DMS79 treated with DMSO at 0.1 percent for 48 hours (cell line): ENCODE data around the gene TTC9C.
"Not testable (repeated sequence)": the region's sequence is repeated elsewhere in the genome, so short reads cannot be mapped to it uniquely, and the experiment has no call there.

ENCODE experiments used
- DNase-seq: peaks from one replicate; lab custom pipeline; 2025; lab: John Stamatoyannopoulos, UW

TTC9C gene, protein sequence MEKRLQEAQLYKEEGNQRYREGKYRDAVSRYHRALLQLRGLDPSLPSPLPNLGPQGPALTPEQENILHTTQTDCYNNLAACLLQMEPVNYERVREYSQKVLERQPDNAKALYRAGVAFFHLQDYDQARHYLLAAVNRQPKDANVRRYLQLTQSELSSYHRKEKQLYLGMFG

DNA sequence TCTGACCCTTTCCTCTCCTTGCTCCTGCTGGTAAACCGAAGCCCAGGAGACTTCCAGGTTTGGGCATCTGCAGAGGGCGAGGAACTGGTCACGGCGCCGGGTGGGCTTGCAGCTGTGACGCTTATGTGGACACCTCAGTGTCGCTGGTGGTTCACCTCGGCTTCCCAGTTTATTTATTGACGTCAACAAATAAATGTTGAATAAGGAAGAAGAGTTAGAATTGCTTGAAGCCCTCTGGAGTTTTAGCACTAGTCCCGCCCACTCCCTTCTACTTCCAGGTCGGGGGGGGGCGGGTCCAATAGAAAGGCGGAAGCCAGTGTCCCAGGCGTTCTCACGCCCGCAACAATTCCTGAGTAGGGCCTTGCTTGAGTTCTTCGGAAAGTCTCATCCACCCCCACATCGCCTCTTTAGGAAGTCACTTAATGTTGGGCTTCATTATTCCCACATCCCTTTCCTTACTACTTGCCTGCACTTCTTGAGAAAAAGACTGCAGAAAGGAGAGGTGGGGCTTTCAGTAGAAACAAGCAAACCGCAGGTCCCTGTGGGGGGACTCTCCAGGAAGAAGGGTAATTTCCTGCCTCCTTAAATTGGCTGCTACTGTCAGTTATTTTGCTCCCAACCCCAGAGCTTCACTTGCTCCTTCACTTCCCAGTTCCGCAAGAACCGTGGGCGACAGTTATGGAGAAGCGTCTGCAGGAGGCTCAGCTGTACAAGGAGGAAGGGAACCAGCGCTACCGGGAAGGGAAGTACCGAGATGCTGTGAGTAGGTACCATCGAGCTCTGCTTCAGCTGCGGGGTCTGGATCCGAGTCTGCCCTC is at the start of gene TTC9C:
TTC9C (plus strand) TSS at position 316 of the 818 bp plus-strand sequence; CDS start at position 679, 363 bp downstream.
- peak; percentile 82 for DNase-seq

DNA sequence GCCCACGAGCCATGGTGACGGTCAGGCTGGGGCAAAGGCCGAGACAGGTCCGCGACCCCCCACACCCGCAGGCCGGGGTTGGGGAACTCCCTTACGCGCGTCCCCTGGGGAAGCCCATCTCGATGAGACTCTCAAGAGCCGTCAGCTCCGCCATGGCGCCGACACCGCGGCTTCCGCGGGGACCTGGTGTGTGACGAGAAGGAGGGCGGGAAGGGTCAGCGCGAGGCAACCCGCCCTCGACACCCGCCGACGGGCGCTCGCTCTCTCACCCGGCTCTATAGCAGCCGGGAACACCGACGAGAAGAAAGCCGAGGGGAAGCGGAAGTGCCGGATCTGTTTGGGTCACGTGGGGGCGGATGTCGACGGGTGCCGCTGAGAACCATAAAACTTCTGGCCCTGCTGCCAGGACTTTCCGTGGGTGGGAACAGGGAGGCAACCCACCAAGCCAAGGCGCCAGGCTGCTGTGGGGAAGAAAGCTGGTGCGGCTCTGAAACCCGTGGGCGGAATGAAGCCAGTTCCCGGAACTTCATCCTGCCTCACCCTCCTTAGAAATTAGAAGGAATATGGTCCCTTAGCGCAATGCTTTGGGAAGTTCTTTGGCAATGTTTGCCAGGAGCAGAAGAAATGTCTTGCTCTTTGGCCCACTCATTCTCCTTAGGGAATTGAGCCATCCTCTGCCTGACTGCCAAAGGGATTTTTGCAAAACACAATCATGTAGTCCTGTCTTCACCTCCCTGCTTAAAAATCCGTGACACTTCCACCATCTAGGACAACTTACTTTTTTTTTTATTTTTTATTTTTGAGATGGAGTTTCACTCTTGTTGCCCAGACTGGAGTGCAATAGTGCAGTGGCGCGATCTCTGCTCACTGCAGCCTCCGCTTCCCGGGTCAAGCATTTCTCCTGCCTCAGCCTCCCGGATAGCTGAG is 49.3 kb upstream of the TTC9C start, which contains the start of gene UBXN1:
UBXN1 (minus strand) TSS at position 304 of the 927 bp plus-strand sequence; CDS start at position 154, 150 bp downstream.
- DNase-seq: peak; percentile 84

DNA sequence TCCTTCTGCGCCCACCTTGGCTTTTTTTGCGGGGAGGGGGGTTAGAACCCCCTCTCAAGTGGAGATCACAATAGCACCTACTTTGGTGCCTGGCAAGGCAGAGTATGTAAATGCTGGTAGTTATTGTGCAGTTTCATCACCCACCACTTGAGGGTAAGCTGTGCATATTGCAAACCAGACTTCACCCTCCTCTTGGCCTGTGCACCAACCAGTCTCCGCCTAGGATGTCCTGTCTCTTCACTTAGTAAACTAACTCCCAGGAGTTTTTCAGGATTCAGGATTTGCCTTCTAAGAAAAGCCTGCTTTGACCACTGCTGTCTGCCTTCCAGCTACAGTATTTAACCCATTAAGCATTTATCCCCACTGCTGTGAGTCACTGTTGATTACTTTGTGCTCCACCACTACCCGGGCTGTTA is 47.5 kb upstream of the TTC9C start:
- peak; percentile 6 for DNase-seq

- no peak for DNase-seq
Measured at GRCh38 chr11:62682518-62682917, 45.8 kb upstream of the TTC9C start.

DNA sequence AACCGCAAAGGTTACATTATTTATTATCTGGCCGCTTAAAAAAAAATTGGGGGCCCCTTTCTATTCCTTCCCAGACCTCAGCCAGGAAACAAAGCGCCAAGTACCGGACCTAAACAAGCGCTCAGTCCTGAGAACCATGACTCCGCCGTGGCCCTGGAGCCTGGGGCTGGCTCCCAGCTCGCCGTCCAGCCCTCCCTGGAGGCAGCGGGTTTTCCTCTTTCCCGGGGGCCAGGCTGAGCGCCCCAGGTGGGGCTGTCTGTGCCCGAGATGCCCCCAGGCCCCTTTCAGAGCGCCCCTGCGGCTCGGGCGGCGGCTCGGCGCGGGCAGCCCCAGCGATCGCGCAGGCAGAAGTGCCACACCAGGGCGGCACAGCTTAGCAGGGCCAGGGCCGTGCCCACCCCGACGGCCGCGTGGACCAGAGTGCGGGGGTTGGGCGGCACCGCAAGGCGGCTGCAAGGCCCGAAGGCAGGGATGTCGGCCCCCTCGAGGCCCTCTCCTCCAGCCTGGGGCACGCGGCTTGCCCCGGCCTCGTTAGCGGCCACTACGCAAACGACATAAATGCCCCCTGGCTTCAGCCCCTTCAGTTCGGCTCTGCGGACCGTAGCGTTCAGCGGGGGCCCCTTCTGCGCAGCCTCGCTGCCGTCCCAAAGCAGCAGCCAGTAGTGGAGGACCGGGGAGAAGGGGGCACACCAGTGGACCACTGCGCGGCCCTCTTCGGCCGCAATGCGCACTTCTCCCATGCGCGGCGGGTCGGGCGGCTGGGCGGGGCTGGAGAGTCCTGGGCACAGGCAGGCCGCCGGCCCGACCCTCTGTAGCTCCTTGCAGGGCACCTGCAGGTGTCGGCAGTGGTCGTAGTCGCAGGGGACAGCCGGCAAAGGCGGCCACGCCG is 40.5 kb upstream of the TTC9C start:
- no peak for DNase-seq

DNA sequence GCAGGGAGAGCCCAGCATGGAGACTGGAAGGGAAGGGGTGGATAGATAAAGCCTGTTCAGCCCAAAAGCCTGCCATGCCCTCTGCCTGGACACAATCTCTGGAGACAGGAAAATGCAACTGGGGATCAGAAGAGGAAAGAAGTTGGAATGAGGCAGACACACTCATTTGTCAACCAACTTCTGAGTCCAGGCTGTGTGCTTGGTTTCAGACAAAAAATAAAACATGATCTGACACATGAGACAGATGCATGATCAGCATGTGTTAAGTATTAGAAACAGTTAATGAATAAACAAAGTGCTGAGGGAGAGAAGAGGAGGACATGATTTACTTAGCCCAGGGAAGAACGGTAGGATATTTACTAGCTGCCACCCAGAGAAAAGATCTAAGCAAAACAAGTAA is 39.8 kb upstream of the TTC9C start:
- no peak for DNase-seq

GRCh38 chr11:62689421-62690183 is 38.7 kb upstream of the TTC9C start, which contains the start of gene LRRN4CL:
TSS of gene LRRN4CL (minus strand) at chr11:62689530. CDS start at chr11:62688508, 1,022 bp downstream.
- no peak for DNase-seq

- DNase-seq: not testable (repeated sequence)
Measured at GRCh38 chr11:62693624-62694023, 34.7 kb upstream of the TTC9C start.

DNA sequence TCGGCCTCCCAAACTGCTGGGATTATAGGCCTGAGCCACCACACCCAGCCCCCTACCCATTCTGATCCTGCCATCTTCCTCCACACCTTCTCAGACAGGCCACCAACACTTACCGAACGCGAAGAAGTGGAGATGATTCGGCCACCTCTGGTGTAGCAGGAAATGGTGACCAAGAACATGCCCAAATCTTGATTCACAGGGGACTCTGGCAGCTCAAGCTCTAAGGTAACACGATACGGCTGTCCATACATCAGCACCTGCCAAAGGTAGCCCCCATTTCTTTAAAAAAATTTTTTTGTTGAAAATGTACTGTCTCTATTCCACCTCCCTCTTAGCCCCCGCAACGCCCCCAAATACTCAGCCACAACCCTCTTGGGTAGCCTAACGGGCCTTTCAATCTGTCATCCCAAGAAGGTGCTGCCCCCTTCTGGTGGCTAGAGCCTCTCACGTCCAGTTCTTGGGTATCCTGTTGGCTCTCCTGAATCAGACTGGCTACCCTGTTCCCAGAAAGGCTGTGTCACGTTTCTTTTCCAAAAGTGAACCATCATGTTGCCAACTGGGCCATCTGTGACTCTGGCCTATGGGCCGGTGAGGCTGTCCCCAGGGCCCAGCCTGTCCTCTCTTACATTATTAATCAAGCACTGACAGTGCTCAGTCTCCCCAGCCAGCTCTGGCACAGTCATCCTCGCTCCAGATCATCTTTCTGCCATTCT is 33.7 kb upstream of the TTC9C start:
- DNase-seq: peak; percentile 11

GRCh38 chr11:62702246-62702645 is 26.0 kb upstream of the TTC9C start:
- DNase-seq: no peak

DNA sequence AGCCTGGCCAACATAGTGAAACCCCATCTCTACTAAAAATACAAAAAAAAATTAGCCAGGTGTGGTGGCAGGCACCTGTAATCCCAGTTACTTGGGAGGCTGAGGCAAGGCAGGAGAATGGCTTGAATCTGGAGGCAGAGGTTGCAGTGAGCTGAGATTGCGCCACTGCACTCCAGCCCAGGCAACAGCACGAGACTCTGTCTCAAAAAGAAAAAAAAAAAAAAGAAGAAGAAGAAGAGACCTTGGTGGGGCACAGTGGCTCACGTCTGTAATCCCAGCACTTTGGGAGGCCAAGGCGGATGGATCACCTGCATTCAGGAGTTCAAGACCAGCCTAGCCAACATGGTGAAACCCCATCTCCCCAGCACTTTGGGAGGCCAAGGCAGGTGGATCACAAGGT is 24.4 kb upstream of the TTC9C start:
- DNase-seq: not testable (repeated sequence)

- peak; percentile 58 for DNase-seq
Measured at GRCh38 chr11:62705413-62705812, 22.9 kb upstream of the TTC9C start.

- peak; percentile 94 for DNase-seq
Measured at GRCh38 chr11:62705880-62706849, 22.1 kb upstream of the TTC9C start.

DNA sequence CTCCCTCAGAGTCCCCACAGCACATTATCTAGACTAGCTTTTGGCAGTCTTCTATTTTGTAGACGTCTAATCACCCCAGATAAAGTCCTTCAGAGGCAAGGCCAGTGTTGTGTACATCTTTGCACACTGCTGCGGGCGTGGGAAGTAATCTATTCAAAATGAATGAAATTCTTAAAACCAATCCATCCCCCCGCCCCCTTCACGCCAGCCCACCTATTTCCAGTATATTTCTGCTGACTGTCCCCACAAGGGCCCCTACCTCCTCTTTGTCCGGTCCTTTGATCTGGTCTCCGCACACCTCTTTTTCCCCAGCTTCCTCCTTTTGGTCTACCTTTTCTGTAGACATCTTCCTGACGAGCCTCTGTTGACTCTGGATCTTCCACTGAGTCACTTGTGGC is 21.4 kb upstream of the TTC9C start:
- no peak for DNase-seq

GRCh38 chr11:62707277-62707861 is 20.9 kb upstream of the TTC9C start, which contains the start of the genes BSCL2 and GNG3:
TSS of gene BSCL2 (minus strand) at chr11:62707424. CDS start at chr11:62707195, 229 bp downstream.
TSS of gene GNG3 (plus strand) at chr11:62707676. CDS start at chr11:62708296, 620 bp downstream.
- DNase-seq: peak; percentile 96

DNA sequence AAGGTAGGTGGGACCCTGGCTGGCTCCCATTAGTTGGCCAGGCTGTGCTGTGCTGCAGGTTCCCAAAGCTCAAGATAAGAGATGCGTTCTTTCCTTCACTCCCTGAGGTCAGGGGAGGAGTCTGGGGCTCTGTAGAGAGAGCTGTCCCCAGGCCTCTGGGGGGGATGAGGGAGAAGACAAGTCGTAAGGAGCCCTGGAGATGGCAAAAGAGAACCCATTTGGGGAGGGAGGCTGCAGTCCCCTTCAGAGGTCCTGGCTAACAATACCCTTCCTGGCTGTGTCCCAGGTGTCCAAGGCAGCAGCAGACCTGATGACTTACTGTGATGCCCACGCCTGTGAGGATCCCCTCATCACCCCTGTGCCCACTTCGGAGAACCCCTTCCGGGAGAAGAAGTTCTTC is 19.9 kb upstream of the TTC9C start:
- no peak for DNase-seq

DNA sequence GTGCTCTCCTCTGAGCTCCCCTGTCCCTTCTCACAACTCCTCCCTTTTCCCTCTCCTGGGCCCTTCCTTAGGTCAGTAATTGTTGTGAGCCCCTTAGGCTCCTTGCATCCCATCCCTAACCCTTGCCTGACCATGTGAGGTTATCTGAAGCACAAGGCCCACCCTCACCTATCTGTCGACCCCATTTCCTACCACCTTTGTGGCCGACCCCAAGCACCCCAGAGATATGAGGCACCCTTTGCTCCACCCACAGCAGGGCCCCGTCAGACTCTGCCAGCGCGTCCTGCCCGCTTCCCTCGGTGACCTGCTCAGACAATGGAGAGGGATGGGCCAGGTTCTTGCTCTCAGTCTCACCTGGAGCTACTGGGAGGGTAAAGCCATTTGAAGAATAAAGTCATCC is 19.5 kb upstream of the TTC9C start:
- peak; percentile 73 for DNase-seq
